T-helper 17 cell (primary cell): ENCODE measurements around the gene ATF6B. TPM values are rescaled to one million over a fixed set of nuclear protein-coding genes. Genes with fewer than 3 reads are reported as not detected.

Source experiments
- ATAC-seq: fragments of 150-1000 bp; cut with Tn5 transposase; 2 replicates; pipeline ENCODE4 v1.10.0; 2021; ENCODE audit warnings: mild to moderate bottlenecking, moderate library complexity
- DNase-seq, 3 donors: peaks; one replicate each; pipeline versions ENCODE4 v3.0.0 to v3.0.0-alpha.2; 2020 to 2021
- H3K9me3 ChIP-seq: one replicate; pipeline ENCODE4 v1.7.0; 2013; ENCODE audit warnings: low read length, mild to moderate bottlenecking; ENCODE audit not compliant: control insufficient read depth, poor library complexity, severe bottlenecking
- H3K27ac Mint-ChIP-seq: one replicate; pipeline ENCODE4 v1.8.0; 2022; ENCODE audit warnings: mild to moderate bottlenecking, moderate library complexity, mixed read lengths
- H3K27me3 Mint-ChIP-seq: one replicate; pipeline ENCODE4 v1.8.0; 2022; ENCODE audit warnings: mixed read lengths
- H3K36me3 Mint-ChIP-seq: one replicate; pipeline ENCODE4 v1.8.0; 2022; ENCODE audit warnings: low read depth, mixed read lengths
- H3K4me1 Mint-ChIP-seq: one replicate; pipeline ENCODE4 v1.8.0; 2022; ENCODE audit warnings: mild to moderate bottlenecking, mixed read lengths
- H3K4me3 Mint-ChIP-seq: one replicate; pipeline ENCODE4 v1.8.0; 2022; ENCODE audit warnings: mild to moderate bottlenecking, moderate library complexity, mixed read lengths
- total RNA-seq, 4 donors: library from RNA in 2 of 4; stranded (reverse) in 2 of 4; gene quantifications; one replicate each; pipeline ENCODE4 v1.2.3 and lab custom pipeline; 2022 to 2026

ATF6B gene
- total RNA-seq, 2 donors from 2014 or later, result 107 to 117 TPM

DNA sequence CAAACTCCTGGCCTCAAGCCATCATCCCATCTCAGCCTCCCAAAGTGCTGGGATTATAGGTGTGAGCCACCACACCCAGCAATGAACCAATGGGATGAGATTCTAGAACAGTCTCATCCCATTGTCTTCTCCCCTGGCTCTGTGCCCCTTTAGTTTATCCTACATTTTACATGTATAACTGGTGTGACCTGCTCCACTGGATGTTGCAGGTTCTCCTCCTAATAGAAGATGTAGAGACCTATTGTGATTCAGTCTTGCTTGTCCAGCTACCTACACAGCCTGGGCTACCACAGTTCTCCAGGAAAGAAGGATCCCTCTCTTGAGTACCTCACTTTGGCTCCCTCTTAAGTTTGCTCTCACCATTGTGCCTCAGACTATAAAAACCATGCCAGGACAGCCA lies 4.1 kb upstream of the ATF6B start:
- H3K9me3 ChIP-seq, result no peaks in the 10 kb centered on the region
- H3K4me3 Mint-ChIP-seq, result no peak overlapping the region
- no peak for DNase-seq
- H3K27me3 Mint-ChIP-seq, result peaks cover 11% of the 10 kb centered on the region
- ATAC-seq, result no peak
- H3K27ac Mint-ChIP-seq, result no peak overlapping the region
- no peaks in the 10 kb centered on the region for H3K36me3 Mint-ChIP-seq
- peaks cover 13% of the 10 kb centered on the region for H3K4me1 Mint-ChIP-seq

DNA sequence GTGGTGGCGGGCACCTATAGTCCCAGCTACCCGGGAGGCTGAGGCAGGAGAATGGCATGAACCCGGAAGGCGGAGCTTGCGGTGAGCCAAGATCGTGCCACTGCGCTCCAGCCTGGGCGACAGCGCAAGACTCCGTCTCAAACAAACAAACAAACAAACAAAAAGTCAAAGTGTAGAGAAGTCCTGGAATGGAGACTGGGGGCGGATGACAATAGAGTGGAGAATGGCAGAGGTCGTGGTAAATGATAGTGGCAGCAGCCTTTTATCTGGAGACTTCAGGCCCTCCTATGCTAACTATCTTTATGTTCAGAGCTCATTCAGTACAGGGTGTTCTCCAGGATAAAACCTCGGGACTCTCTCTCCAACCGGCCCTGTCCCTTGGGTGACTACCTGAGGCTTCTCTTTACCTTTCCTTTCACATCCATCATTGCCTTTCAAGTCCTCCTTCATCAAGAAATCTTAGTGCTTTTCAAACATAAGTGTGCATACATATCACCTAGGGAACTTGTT lies 3.4 kb upstream of the ATF6B start:
- ATAC-seq (no peak), DNase-seq (no peak)
- no peaks in the 10 kb centered on the region for H3K36me3 Mint-ChIP-seq
- no peak overlapping the region for H3K27ac Mint-ChIP-seq
- H3K4me1 Mint-ChIP-seq, result peaks cover 18% of the 10 kb centered on the region
- H3K27me3 Mint-ChIP-seq, result peaks cover 11% of the 10 kb centered on the region
- H3K4me3 Mint-ChIP-seq, result peak overlapping the region; percentile 6
- no peaks in the 10 kb centered on the region for H3K9me3 ChIP-seq

DNA sequence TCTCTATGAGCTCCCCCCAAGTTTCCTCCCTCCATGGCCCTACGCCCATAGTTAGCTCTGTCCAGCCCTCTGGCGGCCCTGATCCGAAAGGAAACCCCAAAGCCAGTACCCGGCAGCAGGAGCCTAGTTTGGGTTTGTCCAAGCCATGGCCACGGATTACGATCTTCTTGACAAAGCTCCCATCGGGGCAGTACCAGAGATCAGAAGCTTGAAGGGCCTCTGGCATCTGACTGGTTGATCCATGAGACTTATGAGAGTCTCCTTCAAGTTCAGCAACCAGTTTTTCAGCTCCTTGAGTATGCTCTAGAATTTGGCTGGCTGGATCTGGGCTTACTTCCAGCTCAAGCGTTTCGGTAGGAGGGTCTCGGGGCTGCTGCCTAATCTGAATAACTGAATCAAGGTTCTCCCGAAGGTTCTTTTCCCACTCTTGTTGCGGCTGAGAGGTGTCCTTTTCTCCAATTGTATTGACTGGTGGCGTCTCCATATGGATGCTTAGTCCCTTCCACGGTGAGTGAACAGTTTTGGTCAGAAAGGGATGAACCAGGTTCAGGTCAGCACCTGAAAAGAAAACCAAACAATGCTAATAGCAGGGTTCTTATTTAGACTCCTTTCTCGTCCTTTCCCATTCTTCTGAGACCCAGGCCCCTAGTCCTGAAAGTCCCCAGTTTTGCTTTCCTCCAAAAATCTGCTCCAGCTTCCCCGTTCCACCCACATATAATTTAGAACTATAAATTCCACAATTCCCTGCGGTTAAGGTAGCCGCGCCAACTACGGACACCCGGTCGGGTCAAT lies 1.4 kb upstream of the ATF6B start:
- H3K9me3 ChIP-seq, result no peaks in the 10 kb centered on the region
- peaks cover 3% of the 10 kb centered on the region for H3K36me3 Mint-ChIP-seq
- peaks cover 5% of the 10 kb centered on the region for H3K27me3 Mint-ChIP-seq
- ATAC-seq (no peak), DNase-seq (no peak)
- peaks cover 23% of the 10 kb centered on the region for H3K4me1 Mint-ChIP-seq
- peak overlapping the region; percentile 94 for H3K27ac Mint-ChIP-seq
- peak overlapping the region; percentile 85 for H3K4me3 Mint-ChIP-seq

DNA sequence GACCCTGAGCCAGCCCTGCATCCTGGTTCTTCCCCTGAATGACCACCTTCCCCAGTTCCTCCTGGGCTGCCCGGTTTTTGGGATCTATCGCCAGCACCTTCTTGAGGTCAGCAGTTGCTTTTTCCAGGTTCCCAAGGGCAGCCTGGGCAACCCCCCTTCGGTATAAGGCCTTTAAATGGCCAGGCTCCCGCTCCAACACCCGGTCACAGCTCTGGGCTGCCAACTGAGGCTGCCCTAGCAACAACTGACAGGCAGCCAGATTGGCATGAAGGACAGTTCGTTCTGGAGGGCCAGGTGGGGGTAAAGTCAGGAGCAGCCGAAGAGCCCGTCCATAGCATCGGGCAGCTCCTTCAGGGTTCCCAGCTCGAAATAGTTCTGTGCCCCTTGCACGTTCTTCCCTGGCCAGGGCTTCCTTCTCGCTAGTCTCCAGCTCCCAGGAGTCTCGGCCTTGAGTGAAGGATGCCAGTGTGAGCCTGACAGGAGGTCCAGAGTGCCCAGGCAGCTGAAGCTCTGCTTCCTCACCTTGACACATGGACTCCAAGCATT lies 778 bp upstream of the ATF6B start:
- H3K4me3 Mint-ChIP-seq, result peak overlapping the region; percentile 98
- DNase-seq, result no peak
- peaks cover 2% of the 10 kb centered on the region for H3K27me3 Mint-ChIP-seq
- no peaks in the 10 kb centered on the region for H3K9me3 ChIP-seq
- peak overlapping the region; percentile 94 for H3K27ac Mint-ChIP-seq
- peaks cover 28% of the 10 kb centered on the region for H3K4me1 Mint-ChIP-seq
- peaks cover 7% of the 10 kb centered on the region for H3K36me3 Mint-ChIP-seq
- ATAC-seq, result no peak

DNA sequence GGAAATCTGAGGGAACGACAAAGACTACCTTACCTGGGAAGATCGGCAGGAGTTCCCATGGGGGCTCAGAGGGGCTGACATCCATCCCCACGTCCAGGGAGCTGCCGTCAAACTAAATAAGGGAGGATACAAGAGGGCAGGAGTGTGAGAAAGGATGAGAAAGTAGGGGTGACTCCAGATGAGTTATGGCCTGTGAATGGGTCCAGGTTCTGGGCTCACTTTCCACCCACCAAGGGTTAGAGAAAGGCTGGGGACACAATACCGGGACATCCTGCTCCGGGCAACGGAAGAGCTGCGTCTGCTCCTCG lies 683 bp downstream of the ATF6B start:
- ATAC-seq, result no peak
- H3K27ac Mint-ChIP-seq, result peak overlapping the region; percentile 94
- no peaks in the 10 kb centered on the region for H3K27me3 Mint-ChIP-seq
- peaks cover 28% of the 10 kb centered on the region for H3K4me1 Mint-ChIP-seq
- DNase-seq, result no peak
- H3K9me3 ChIP-seq, result no peaks in the 10 kb centered on the region
- peaks cover 7% of the 10 kb centered on the region for H3K36me3 Mint-ChIP-seq
- H3K4me3 Mint-ChIP-seq, result peak overlapping the region; percentile 98

DNA sequence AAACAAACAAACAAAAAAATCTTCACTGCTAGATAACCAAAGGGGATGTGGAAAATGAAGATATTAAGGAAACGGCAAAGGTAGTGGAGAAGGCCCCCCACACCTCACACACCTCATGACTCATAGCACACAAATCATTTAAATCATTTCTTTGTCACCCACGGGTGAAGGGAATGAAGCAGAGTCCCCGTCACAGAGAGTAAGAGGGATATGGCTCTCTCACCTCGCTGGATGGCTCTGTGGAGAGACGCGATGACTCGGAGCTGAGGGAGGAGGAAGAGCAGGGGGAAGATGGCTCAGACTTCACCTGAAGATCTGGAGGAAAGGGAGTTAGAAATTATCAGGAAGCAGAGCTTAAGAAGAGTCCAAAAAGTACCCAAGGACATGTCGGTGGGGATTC lies 1.2 kb downstream of the ATF6B start:
- H3K9me3 ChIP-seq, result no peaks in the 10 kb centered on the region
- Mint-ChIP-seq H3K4me1 (peaks cover 28% of the 10 kb centered on the region), H3K27me3 (no peaks in the 10 kb centered on the region), H3K36me3 (peaks cover 9% of the 10 kb centered on the region), H3K4me3 (peak overlapping the region; percentile 98), H3K27ac (peak overlapping the region; percentile 94)
- no peak for ATAC-seq
- no peak for DNase-seq

DNA sequence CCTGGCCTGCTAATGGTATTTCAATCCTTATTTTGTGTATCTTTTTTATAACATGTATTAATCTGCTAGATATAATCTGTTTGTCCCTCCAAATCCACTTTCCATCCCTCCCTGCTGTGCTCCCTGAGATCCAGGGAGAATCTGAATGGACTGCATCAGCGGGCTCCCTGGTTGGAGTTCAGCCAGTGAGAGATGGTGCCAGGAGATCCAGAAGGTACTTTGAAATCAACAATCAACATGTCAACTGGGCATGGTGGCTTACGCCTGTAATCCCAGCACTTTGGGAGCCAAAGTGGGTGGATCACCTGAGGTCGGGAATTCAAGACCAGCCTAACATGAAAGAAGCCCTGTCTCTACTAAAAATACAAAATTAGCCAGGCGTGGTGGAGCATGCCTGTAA lies 4.4 kb downstream of the ATF6B start:
- ATAC-seq (no peak), DNase-seq (no peak)
- Mint-ChIP-seq H3K27ac (peak overlapping the region; percentile 27), H3K27me3 (no peaks in the 10 kb centered on the region), H3K4me1 (peaks cover 30% of the 10 kb centered on the region), H3K36me3 (peaks cover 18% of the 10 kb centered on the region), H3K4me3 (no peak overlapping the region)
- no peaks in the 10 kb centered on the region for H3K9me3 ChIP-seq

DNA sequence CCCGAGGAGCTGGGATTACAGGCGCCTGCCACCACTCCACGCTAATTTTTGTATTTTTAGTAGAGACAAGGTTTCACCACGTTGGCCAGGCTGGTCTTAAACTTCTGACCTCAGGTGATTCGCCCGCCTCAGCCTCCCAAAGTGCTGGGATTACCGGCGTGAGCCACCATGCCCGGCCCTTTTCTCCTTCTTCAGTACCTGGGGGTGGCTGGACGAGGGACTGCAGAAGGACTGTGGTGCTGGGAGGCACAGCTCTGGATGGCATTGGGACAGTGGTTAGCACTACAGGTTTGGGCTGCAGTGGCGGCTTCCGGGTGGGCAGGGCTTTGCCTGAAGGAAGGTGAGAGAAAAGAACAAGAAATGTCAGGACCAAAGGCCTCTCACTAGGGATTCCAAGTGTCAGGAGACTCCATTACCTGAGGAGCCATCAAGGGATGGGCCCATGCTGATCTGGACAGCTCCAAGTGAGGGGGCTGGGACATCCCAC lies 7.4 kb downstream of the ATF6B start:
- peaks cover 17% of the 10 kb centered on the region for H3K4me1 Mint-ChIP-seq
- no peaks in the 10 kb centered on the region for H3K27me3 Mint-ChIP-seq
- ATAC-seq (no peak), DNase-seq (no peak)
- no peaks in the 10 kb centered on the region for H3K9me3 ChIP-seq
- H3K27ac Mint-ChIP-seq, result no peak overlapping the region
- H3K4me3 Mint-ChIP-seq, result no peak overlapping the region
- peaks cover 18% of the 10 kb centered on the region for H3K36me3 Mint-ChIP-seq

DNA sequence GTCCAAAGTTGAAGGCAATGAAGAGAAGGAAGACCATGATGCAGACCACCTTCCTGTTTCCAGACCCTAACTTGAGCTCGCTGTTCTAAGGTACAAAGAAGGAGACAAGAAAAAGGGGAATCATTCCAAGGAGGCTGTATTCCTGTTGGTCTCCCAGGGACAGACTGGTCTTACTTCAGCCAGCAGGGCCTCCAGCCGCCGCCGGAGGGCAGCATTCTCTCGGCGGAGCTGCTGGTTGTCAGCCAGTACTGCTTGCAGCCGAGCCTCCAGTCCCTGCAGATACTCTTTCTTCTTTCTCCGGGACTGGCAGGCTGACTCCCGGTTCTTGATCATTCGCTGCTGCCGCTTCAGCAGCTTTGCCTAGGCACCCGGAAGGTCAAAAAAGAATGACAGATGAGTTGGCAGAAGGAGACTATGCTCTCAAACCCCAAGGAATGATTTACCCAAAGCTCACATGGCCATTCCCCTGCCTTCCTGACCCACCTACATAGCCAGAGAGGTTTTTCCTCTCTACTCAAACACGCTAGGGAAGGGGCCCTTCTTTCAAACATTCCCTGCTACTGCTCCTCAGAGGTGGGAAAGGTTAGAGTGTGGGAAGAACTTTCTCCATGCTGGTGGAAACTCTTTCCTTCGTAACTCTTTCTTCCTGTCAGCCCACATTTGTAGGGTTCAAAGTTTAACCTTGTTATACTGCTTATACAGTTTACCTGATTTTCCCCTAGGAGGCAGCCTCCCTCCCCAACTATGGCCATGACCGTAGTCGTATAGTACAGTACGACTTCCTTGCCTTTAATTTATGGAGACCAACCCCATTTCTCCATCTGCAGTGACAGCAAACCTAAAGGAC lies 9.0 kb downstream of the ATF6B start:
- H3K27ac Mint-ChIP-seq, result peak overlapping the region; percentile 65
- H3K4me1 Mint-ChIP-seq, result peaks cover 17% of the 10 kb centered on the region
- DNase-seq, result peak; percentile 41 to 62 (median 48)
- H3K4me3 Mint-ChIP-seq, result no peak overlapping the region
- no peaks in the 10 kb centered on the region for H3K27me3 Mint-ChIP-seq
- H3K9me3 ChIP-seq, result no peaks in the 10 kb centered on the region
- peak; percentile 86 for ATAC-seq
- peaks cover 16% of the 10 kb centered on the region for H3K36me3 Mint-ChIP-seq

DNA sequence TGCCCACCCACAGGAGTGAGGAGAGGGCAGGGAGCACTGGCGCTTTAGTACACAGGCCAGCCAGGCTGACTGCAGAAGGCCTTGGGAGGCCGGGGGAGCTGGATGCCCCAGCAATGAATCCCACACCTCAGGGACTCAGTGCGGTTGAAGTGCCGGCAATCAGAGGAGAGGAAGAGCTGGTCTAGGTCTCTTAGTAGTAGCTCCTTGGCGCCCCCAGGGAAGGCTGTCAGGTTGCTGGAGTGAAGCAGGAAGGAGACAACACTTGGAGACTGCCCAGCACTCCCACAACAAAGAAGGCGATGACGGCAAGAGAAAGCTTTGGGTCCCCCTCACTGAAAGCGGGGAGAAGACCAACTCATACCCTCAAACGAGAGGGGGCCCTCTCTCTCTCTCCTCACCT lies 10.6 kb downstream of the ATF6B start:
- no peak for ATAC-seq
- H3K4me1 Mint-ChIP-seq, result peaks cover 20% of the 10 kb centered on the region
- no peaks in the 10 kb centered on the region for H3K27me3 Mint-ChIP-seq
- peaks cover 16% of the 10 kb centered on the region for H3K36me3 Mint-ChIP-seq
- DNase-seq, result no peak
- H3K9me3 ChIP-seq, result no peaks in the 10 kb centered on the region
- peak overlapping the region; percentile 34 for H3K27ac Mint-ChIP-seq
- H3K4me3 Mint-ChIP-seq, result no peak overlapping the region

DNA sequence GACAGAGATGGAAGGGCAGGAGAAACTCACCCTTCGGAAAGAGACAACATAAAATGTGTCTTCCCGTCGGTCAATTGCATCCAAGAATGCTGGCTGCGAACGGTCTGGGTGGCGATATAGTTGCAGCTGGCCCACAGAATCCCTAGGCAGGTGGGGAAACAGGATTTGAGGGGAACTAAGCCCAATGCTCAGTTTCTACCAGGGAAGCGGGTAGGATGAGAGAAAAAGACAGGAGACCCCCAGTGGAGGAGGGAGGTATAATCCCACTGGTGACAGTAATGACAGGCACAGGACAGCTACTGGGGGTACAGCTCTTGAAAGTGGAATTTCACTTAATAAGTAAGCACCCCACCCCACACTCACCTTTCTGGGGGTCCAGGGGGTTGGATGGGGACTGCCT lies 11.4 kb downstream of the ATF6B start:
- H3K9me3 ChIP-seq, result no peaks in the 10 kb centered on the region
- DNase-seq (no peak), ATAC-seq (peak; percentile 35)
- Mint-ChIP-seq H3K27me3 (no peaks in the 10 kb centered on the region), H3K4me1 (peaks cover 23% of the 10 kb centered on the region), H3K27ac (no peak overlapping the region), H3K4me3 (no peak overlapping the region), H3K36me3 (peaks cover 11% of the 10 kb centered on the region)

DNA sequence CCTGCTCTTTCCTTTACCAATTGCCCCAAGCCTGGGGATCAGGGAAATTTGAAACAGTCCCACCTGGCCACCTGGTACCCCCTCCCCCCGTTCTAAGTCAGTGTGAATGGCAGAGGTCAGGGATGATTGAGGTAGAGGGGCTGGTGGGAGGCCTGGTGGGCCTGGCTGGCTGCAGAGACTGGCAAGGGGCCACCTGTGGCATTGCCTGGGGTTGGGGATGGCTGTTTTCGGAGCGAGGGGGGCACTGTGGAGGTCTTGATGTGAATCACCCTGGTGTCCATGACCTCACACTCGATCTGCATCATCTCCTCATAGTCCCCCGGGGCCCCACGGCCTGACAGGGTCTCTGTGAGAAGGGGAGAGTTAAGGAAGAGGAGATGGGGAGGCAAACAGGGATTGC lies 12.4 kb downstream of the ATF6B start:
- Mint-ChIP-seq H3K27ac (no peak overlapping the region), H3K27me3 (no peaks in the 10 kb centered on the region), H3K36me3 (peaks cover 5% of the 10 kb centered on the region), H3K4me1 (peaks cover 23% of the 10 kb centered on the region), H3K4me3 (no peak overlapping the region)
- no peak for ATAC-seq
- H3K9me3 ChIP-seq, result no peaks in the 10 kb centered on the region
- no peak for DNase-seq

DNA sequence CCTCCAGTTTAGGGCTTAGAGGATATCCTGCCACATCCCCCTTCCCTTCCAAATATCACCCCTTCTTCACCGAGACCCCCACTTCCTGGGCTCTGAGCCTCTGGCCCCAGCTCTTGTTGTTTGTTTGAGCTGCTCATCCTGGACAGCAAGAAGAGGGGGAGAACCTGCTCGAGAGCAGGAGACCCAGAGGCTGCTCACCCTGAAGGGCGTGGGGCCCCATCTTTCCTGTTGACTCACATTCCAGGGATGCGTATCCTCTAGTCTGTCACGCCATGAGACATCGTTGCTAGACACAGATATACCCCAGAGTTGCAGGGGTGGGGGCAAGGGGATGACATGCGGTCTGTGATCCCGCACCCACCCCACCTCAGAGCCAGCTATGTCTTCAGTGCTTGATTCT lies 13.2 kb downstream of the ATF6B start:
- ATAC-seq (no peak), DNase-seq (no peak)
- H3K9me3 ChIP-seq, result no peaks in the 10 kb centered on the region
- Mint-ChIP-seq H3K36me3 (peaks cover 4% of the 10 kb centered on the region), H3K4me3 (no peak overlapping the region), H3K27ac (peak overlapping the region; percentile 87), H3K4me1 (peaks cover 25% of the 10 kb centered on the region), H3K27me3 (no peaks in the 10 kb centered on the region)
